Measurements from ENCODE around the gene MDP1.

Gene MDP1

GRCh38 chr14:24241829-24242443 lies 26.1 kb upstream of the MDP1 start:
- H3K36me3 Mint-ChIP-seq = peaks cover 42% of the 10 kb centered on the region
- peaks cover 67% of the 10 kb centered on the region for H3K4me1 Mint-ChIP-seq
- no peaks in the 10 kb centered on the region for H3K9me3 Mint-ChIP-seq
- CTCF ChIA-PET = interaction anchor here (0.7 to 9.1 kb wide), 26 partner anchors 8 to 189 kb away, joined by 3 to 223 read pairs (median 4); partner anchors contain the start of genes CHMP4A, CIDEB, DCAF11 and DHRS1
- H3K27me3 Mint-ChIP-seq = no peaks in the 10 kb centered on the region
- DNase-seq = peak; percentile 96
- H3K27ac Mint-ChIP-seq = peak overlapping the region; percentile 97
- H3K4me3 Mint-ChIP-seq = peak overlapping the region; percentile 81

- Mint-ChIP-seq H3K27ac (peak overlapping the region; percentile 38), H3K36me3 (peaks cover 59% of the 10 kb centered on the region), H3K9me3 (no peaks in the 10 kb centered on the region), H3K27me3 (no peaks in the 10 kb centered on the region), H3K4me1 (peaks cover 71% of the 10 kb centered on the region), H3K4me3 (peak overlapping the region; percentile 81)
- DNase-seq = no peak
- CTCF ChIA-PET = interaction anchor here (1.1 to 9.1 kb wide), 3 partner anchors 59 to 69 kb away, joined by 4 to 223 read pairs (median 17); partner anchors contain the start of genes CIDEB, DHRS1, LTB4R2 and NOP9
These were observed 24.4 kb upstream of the MDP1 start for GRCh38 chr14:24240110-24240918.

- Mint-ChIP-seq H3K36me3 (peaks cover 75% of the 10 kb centered on the region), H3K27me3 (no peaks in the 10 kb centered on the region), H3K27ac (peak overlapping the region; percentile 29), H3K4me3 (no peak overlapping the region), H3K9me3 (no peaks in the 10 kb centered on the region), H3K4me1 (peaks cover 79% of the 10 kb centered on the region)
- CTCF ChIA-PET = interaction anchor here (1.3 to 4.5 kb wide), 5 partner anchors 23 to 70 kb away, joined by 3 to 19 read pairs (median 6); partner anchors contain the start of genes CIDEB, LTB4R2 and MDP1
- no peak for DNase-seq
These were observed 22.7 kb upstream of the MDP1 start for GRCh38 chr14:24238527-24239037.

- Mint-ChIP-seq H3K36me3 (peaks cover 75% of the 10 kb centered on the region), H3K4me1 (peaks cover 79% of the 10 kb centered on the region), H3K9me3 (no peaks in the 10 kb centered on the region), H3K27me3 (no peaks in the 10 kb centered on the region), H3K4me3 (no peak overlapping the region), H3K27ac (no peak overlapping the region)
- CTCF ChIA-PET = interaction anchor here (1.3 to 4.5 kb wide), 5 partner anchors 22 to 71 kb away, joined by 3 to 19 read pairs (median 6); partner anchors contain the start of genes CIDEB, LTB4R2 and MDP1
- no peak for DNase-seq
These were observed 22.3 kb upstream of the MDP1 start for GRCh38 chr14:24238123-24238522.

- H3K36me3 Mint-ChIP-seq = peaks cover 75% of the 10 kb centered on the region
- no peak overlapping the region for H3K4me3 Mint-ChIP-seq
- CTCF ChIA-PET = interaction anchor here (1.1 to 4.5 kb wide), 6 partner anchors 9 to 71 kb away, joined by 3 to 19 read pairs (median 6); partner anchors contain the start of genes CIDEB, LTB4R2 and MDP1
- no peak overlapping the region for H3K27ac Mint-ChIP-seq
- H3K4me1 Mint-ChIP-seq = peaks cover 80% of the 10 kb centered on the region
- no peaks in the 10 kb centered on the region for H3K9me3 Mint-ChIP-seq
- H3K27me3 Mint-ChIP-seq = no peaks in the 10 kb centered on the region
- DNase-seq = no peak
These were observed 21.6 kb upstream of the MDP1 start for GRCh38 chr14:24237463-24237955.

- Mint-ChIP-seq H3K4me3 (no peak overlapping the region), H3K27me3 (no peaks in the 10 kb centered on the region), H3K4me1 (peaks cover 77% of the 10 kb centered on the region), H3K9me3 (no peaks in the 10 kb centered on the region), H3K36me3 (peaks cover 72% of the 10 kb centered on the region), H3K27ac (no peak overlapping the region)
- no peak for DNase-seq
- CTCF ChIA-PET = interaction anchor here (1.1 to 4.5 kb wide), 6 partner anchors 8 to 72 kb away, joined by 3 to 19 read pairs (median 10); partner anchors contain the start of genes CIDEB, LTB4R2 and MDP1
These were observed 21.0 kb upstream of the MDP1 start for GRCh38 chr14:24236689-24237462.

GRCh38 chr14:24235804-24236688 lies 20.2 kb upstream of the MDP1 start:
- Mint-ChIP-seq H3K27me3 (no peaks in the 10 kb centered on the region), H3K36me3 (peaks cover 75% of the 10 kb centered on the region), H3K9me3 (no peaks in the 10 kb centered on the region), H3K4me1 (peaks cover 78% of the 10 kb centered on the region), H3K27ac (no peak overlapping the region), H3K4me3 (no peak overlapping the region)
- CTCF ChIA-PET = interaction anchor here (0.8 to 4.5 kb wide), 5 partner anchors 8 to 196 kb away, joined by 3 to 19 read pairs (median 6); partner anchors contain the start of genes CIDEB and MDP1
- DNase-seq = no peak

- H3K4me1 Mint-ChIP-seq = peaks cover 70% of the 10 kb centered on the region
These were observed 18.5 kb upstream of the MDP1 start for GRCh38 chr14:24234095-24235005.

GRCh38 chr14:24233538-24233866 lies 17.6 kb upstream of the MDP1 start:
- no peak for DNase-seq
- Mint-ChIP-seq H3K4me1 (peaks cover 66% of the 10 kb centered on the region), H3K27me3 (no peaks in the 10 kb centered on the region), H3K36me3 (peaks cover 56% of the 10 kb centered on the region), H3K9me3 (no peaks in the 10 kb centered on the region), H3K27ac (peak overlapping the region; percentile 91), H3K4me3 (peak overlapping the region; percentile 87)
- CTCF ChIA-PET = interaction anchor here (1.5 to 3.2 kb wide), 3 partner anchors 9 to 76 kb away, joined by 3 to 16 read pairs (median 4); partner anchors contain the start of genes LTB4R2 and TINF2

More at GRCh38 chr14:24234095-24235005, 18.5 kb upstream of the MDP1 start:
- Mint-ChIP-seq H3K4me3 (peak overlapping the region; percentile 48), H3K27ac (peak overlapping the region; percentile 55), H3K36me3 (peaks cover 61% of the 10 kb centered on the region), H3K27me3 (no peaks in the 10 kb centered on the region), H3K9me3 (no peaks in the 10 kb centered on the region)
- DNase-seq = no peak
- CTCF ChIA-PET = interaction anchor here (1.2 to 4.5 kb wide), 6 partner anchors 8 to 198 kb away, joined by 4 to 19 read pairs (median 10); partner anchors contain the start of genes CIDEB, LTB4R2 and TINF2

GRCh38 chr14:24232645-24233537 lies 17.0 kb upstream of the MDP1 start, which contains the start of gene GMPR2:
Gene GMPR2, plus strand, starts transcription at chr14:24232929. Its CDS starts 325 bp downstream, at chr14:24233254.
- no peaks in the 10 kb centered on the region for H3K9me3 Mint-ChIP-seq

More at GRCh38 chr14:24232645-24233537, 17.0 kb upstream of the MDP1 start, which contains the start of gene GMPR2:
- H3K27ac Mint-ChIP-seq = peak within 1 kb of the TSS; percentile 91
- H3K4me1 Mint-ChIP-seq = peaks cover 60% of the 10 kb centered on the region
- peaks cover 51% of the 10 kb centered on the region for H3K36me3 Mint-ChIP-seq
- peak; percentile 46 for DNase-seq
- CTCF ChIA-PET = interaction anchor here (1.5 to 3.2 kb wide), 3 partner anchors 10 to 77 kb away, joined by 3 to 16 read pairs (median 4); partner anchors contain the start of genes LTB4R2 and TINF2
- H3K27me3 Mint-ChIP-seq = no peaks in the 10 kb centered on the region
- peak within 1 kb of the TSS; percentile 87 for H3K4me3 Mint-ChIP-seq

All from activated naive CD4-positive, alpha-beta T cell treated with anti-CD3 and anti-CD28 coated beads, Interleukin-2, amount 10 ng/mL, durations not matched to agents 7 days and 5 days (primary cell).